ENCODE data around the gene OTOS. TPM values are rescaled to one million over a fixed set of nuclear protein-coding genes. Genes with fewer than 3 reads are reported as not detected.

Gene OTOS
- total RNA-seq, 1 experiment from 2014 or later: not detected

DNA sequence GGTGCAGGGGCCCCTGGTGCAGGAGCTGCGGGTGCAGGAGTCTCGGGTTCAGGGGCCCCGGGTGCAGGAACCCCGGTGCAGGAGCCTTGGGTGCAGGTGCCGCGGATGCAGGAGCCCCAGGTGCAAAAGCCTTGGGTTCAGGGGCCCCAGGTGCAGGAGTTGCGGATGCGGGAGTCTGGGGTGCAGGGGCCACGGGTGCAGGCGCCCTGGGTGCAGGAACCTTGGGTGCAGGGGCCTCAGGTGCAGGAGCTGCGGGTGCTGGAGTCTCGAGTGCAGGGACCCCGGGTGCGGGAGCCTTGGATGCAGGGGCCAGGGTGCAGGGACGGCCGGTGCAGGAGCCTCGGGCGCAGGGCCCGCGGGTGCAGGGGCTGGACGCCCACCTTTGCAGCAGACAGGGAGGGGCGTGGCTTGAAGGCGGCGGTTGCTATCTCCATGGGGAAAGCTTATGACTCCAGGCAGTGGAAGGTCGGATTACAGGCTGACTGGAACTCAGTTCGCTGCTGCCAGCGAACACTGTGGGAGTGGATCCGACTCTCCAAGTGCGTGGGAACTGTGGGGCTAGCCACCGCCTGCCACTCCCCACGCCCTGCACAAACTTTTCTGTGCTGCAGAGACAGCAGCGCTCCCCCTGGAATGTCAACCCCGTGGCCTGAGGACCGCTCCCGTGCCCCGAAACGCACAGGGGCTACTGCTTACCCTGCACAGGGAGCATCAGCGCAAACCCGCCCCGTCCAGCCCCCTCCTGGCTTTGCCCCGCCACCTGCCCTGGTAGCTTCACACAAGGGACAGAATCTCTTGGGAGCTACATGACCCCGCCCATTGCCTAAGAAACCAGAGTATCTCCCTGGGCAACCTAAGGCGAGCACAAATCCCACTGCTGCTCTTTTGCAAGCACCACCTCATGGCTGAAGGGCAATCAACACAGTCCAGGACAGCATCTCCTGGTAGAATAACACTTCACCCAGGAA lies 44.6 kb downstream of the OTOS start:
- Histone ChIP-seq H3K27ac (ENCODE audit: low read length) (no peak overlapping the region), H3K9me3 (ENCODE audit: control insufficient read depth, insufficient read depth, low read depth, low read length) (no peaks in the 10 kb centered on the region), H3K27me3 (ENCODE audit: control insufficient read depth, insufficient read depth, low read length) (peaks cover 49% of the 10 kb centered on the region), H3K4me1 (ENCODE audit: control insufficient read depth, insufficient read depth, low read length) (no peaks in the 10 kb centered on the region), H3K4me3 (ENCODE audit: low read depth in 2 of 2, low read length in 2 of 2) (no peak overlapping the region), H3K36me3 (ENCODE audit: control insufficient read depth, insufficient read depth, low read length) (no peaks in the 10 kb centered on the region)
- no peak for TF ChIP-seq SIN3A (IDR thresholded peaks at IDR 0.05; ENCODE audit: borderline replicate concordance, insufficient read depth, low read depth, low read length)
- TF ChIP-seq, protein P1, sequence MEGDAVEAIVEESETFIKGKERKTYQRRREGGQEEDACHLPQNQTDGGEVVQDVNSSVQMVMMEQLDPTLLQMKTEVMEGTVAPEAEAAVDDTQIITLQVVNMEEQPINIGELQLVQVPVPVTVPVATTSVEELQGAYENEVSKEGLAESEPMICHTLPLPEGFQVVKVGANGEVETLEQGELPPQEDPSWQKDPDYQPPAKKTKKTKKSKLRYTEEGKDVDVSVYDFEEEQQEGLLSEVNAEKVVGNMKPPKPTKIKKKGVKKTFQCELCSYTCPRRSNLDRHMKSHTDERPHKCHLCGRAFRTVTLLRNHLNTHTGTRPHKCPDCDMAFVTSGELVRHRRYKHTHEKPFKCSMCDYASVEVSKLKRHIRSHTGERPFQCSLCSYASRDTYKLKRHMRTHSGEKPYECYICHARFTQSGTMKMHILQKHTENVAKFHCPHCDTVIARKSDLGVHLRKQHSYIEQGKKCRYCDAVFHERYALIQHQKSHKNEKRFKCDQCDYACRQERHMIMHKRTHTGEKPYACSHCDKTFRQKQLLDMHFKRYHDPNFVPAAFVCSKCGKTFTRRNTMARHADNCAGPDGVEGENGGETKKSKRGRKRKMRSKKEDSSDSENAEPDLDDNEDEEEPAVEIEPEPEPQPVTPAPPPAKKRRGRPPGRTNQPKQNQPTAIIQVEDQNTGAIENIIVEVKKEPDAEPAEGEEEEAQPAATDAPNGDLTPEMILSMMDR (IDR thresholded peaks at IDR 0.05): no peak
- no peak for TF ChIP-seq POLR2AphosphoS5 (IDR thresholded peaks at IDR 0.05; ENCODE audit: low read depth, low read length)
- TF ChIP-seq TCF7L2 (IDR thresholded peaks at IDR 0.05; ENCODE audit: low read depth, low read length): no peak
- no peak for TF ChIP-seq REST (IDR thresholded peaks at IDR 0.05; ENCODE audit: insufficient read depth in 1 of 2, low read depth in 2 of 2, low read length in 1 of 2)
- in situ Hi-C loops (cut with HindIII; ENCODE audit: low pct_unique_long_range_greater_than_20kb, low sequenced_read_pairs) (no loop called here), intact Hi-C loops (cut with micrococcal nuclease; ENCODE audit: unreplicated experiment) (no loop called here)
- ATAC-seq (no peak; the same call in 1 of the 2 replicates), DNase-seq (ENCODE audit: low read depth, low spot score) (no peak)
- POLR2A ChIA-PET: interaction anchor here (0.5 kb wide), 1 partner anchor 1210 kb away, joined by 3 read pairs; no protein-coding TSS in a partner anchor
- no TSS peak for BruUV-seq (replicated peaks)
- CTCF ChIA-PET: no interaction called here

DNA sequence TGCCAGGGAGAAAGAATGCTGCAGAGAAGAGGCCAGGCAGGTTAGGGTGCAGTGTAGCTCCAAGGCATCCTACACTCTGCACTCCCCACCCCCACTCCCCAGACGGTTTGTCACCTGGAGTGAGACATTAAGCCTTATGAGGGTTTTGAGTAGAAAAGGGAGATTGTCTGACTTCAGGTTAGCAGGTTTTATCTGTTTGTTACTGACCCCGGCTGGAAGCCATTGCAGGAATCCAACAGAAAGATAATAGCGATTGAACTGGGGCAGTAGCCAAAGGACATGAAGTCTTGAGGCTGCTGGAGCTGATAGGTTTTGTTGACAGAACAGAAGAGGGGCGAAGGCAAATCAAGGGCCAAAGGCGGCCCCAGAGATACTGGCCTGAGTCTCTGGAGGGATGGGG lies 51.2 kb downstream of the OTOS start:
- ChIA-PET CTCF (no interaction called here), POLR2A (no interaction called here)
- no TSS peak for BruUV-seq (replicated peaks)
- Histone ChIP-seq H3K4me1 (ENCODE audit: control insufficient read depth, insufficient read depth, low read length) (no peaks in the 10 kb centered on the region), H3K9me3 (ENCODE audit: control insufficient read depth, insufficient read depth, low read depth, low read length) (peaks cover 18% of the 10 kb centered on the region), H3K4me3 (ENCODE audit: low read depth in 2 of 2, low read length in 2 of 2) (no peak overlapping the region), H3K27me3 (ENCODE audit: control insufficient read depth, insufficient read depth, low read length) (peaks cover 10% of the 10 kb centered on the region), H3K36me3 (ENCODE audit: control insufficient read depth, insufficient read depth, low read length) (no peaks in the 10 kb centered on the region; the same call in 1 of the 2 replicates), H3K27ac (ENCODE audit: low read length) (no peak overlapping the region)
- in situ Hi-C loops (cut with HindIII; ENCODE audit: low pct_unique_long_range_greater_than_20kb, low sequenced_read_pairs): no loop called here
- ATAC-seq (no peak), DNase-seq (ENCODE audit: low read depth, low spot score) (no peak)
- no peak for TF ChIP-seq POLR2AphosphoS5 (IDR thresholded peaks at IDR 0.05; ENCODE audit: low read depth, low read length)
- no peak for TF ChIP-seq REST (IDR thresholded peaks at IDR 0.05; ENCODE audit: insufficient read depth in 1 of 2, low read depth in 2 of 2, low read length in 1 of 2)
- TF ChIP-seq, protein P1 (IDR thresholded peaks at IDR 0.05): no peak
- TF ChIP-seq SIN3A (IDR thresholded peaks at IDR 0.05; ENCODE audit: borderline replicate concordance, insufficient read depth, low read depth, low read length): no peak
- no peak for TF ChIP-seq TCF7L2 (IDR thresholded peaks at IDR 0.05; ENCODE audit: low read depth, low read length)
- intact Hi-C loops (cut with micrococcal nuclease; ENCODE audit: unreplicated experiment): no loop called here
